ENCODE measurements around the gene XPOT. TPM values are rescaled to one million over a fixed set of nuclear protein-coding genes. Genes with fewer than 3 reads are reported as not detected.
A peak's percentile ranks its signal among the peaks of the same experiment; 100 is the strongest.

The XPOT gene
- total RNA-seq, 2 experiments from 2014 or later, result 39.6 to 40.0 TPM

DNA sequence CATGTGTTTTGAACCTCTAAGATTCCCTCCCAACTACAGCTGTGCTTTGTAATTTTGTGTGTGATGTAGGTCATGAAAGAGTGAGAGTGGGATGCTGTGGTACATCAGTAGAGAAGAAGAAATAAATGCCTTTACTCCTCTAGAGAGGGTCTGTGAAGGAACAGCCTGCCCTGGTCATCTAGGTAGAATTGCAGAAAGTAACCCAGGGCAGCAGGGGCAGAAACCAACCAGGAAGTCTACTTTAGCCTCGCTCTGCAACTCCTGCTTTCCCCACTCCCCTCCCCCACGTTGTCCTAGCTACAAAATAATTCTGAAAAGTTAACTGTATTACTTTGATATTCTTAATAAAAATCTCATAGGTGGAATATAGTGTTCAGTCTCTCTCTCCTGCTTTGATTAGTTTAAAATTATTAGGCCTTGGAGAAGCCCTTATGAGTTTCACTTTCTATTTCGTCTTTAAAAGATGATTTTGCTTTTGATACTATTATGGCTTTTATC, 55.3 kb downstream of the XPOT start:
- POLR2A ChIA-PET, result no interaction called here
- DNase-seq (peak in 3 of 14 experiments; percentile 43 to 55 (median 54)), ATAC-seq (ENCODE audit: poor library complexity) (peak; percentile 51)
- H3K4me3 ChIP-seq (ENCODE audit: low read length), result peak overlapping the region; percentile 59
- Mint-ChIP-seq H3K27ac (peak overlapping the region; percentile 91), H3K4me3 (peak overlapping the region; percentile 90), H3K9me3 (no peaks in the 10 kb centered on the region), H3K36me3 (ENCODE audit: low read depth) (peaks cover 21% of the 10 kb centered on the region), H3K4me1 (ENCODE audit: low read depth) (peaks cover 44% of the 10 kb centered on the region), H3K27me3 (no peaks in the 10 kb centered on the region)
- H3K4me1 ChIP-seq (ENCODE audit: insufficient read depth, low read length), result peaks cover 22% of the 10 kb centered on the region
- intact Hi-C loops (cut with DNase I, micrococcal nuclease), result loop anchor here (5.0 to 10.0 kb wide), 3 partner anchors 148 to 298 kb away; partner anchors contain the start of gene GNS (in 1 of the 2)
- H3K36me3 ChIP-seq (ENCODE audit: insufficient read depth, low read length), result peaks cover 4% of the 10 kb centered on the region
- TF ChIP-seq, protein P1, sequence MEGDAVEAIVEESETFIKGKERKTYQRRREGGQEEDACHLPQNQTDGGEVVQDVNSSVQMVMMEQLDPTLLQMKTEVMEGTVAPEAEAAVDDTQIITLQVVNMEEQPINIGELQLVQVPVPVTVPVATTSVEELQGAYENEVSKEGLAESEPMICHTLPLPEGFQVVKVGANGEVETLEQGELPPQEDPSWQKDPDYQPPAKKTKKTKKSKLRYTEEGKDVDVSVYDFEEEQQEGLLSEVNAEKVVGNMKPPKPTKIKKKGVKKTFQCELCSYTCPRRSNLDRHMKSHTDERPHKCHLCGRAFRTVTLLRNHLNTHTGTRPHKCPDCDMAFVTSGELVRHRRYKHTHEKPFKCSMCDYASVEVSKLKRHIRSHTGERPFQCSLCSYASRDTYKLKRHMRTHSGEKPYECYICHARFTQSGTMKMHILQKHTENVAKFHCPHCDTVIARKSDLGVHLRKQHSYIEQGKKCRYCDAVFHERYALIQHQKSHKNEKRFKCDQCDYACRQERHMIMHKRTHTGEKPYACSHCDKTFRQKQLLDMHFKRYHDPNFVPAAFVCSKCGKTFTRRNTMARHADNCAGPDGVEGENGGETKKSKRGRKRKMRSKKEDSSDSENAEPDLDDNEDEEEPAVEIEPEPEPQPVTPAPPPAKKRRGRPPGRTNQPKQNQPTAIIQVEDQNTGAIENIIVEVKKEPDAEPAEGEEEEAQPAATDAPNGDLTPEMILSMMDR (IDR thresholded peaks at IDR 0.05), result no peak
- CTCF ChIA-PET, result interaction anchor here (1.3 to 1.6 kb wide), 2 partner anchors 10 to 15 kb away, joined by 4 to 5 read pairs; no protein-coding TSS in a partner anchor
- H3K27me3 ChIP-seq (ENCODE audit: control insufficient read depth in 1 of 2, insufficient read depth in 2 of 2, low read length in 2 of 2), result no peaks in the 10 kb centered on the region
- H3K27ac ChIP-seq (ENCODE audit: low read depth in 1 of 2, low read length in 2 of 2), result peak overlapping the region; percentile 54 to 77
- H3K9me3 ChIP-seq (ENCODE audit: control insufficient read depth in 1 of 2, insufficient read depth in 1 of 2, low read length in 2 of 2), result no peaks in the 10 kb centered on the region

DNA sequence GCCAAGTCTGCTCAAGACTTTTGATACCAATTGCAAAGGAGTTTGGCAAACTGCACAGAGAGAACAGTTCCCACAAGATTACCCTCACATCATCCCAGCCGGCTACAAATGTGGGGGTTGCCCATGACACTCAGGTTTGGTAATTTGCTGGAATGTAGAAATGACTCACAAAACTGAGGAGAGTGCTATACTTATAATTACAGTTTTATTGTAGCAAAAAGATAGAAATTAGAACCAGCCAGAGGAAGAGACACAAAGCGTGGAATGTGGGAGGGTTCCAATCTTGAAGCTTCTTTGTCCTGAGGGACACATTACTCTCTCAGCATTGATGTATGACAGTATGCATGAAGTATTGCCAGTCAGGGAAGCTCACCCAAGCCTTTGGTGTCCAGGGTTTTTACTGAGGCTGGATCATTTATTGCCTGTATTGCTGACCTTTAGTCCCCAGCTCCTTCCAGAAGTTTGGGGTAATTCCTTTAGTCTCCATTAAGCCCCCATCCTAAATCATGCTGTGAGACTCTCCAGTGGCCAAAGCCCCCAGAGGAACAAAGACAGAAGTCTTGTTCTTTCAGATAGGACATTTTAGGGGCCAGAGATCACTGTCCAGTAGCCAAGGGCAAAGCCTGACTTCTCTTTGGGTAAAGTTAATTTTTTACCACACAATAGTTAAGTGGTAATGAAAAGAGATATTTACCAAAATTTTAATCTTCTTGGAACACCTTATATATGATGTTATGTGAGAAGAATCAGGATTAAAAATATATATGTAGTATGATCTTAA, 57.6 kb downstream of the XPOT start:
- no peak overlapping the region for H3K27ac Mint-ChIP-seq
- DNase-seq (no peak), ATAC-seq (ENCODE audit: poor library complexity) (no peak)
- no peaks in the 10 kb centered on the region for H3K9me3 ChIP-seq (ENCODE audit: control insufficient read depth in 1 of 2, insufficient read depth in 1 of 2, low read length in 2 of 2)
- CTCF ChIA-PET, result no interaction called here
- no peak overlapping the region for H3K27ac ChIP-seq (ENCODE audit: low read depth in 1 of 2, low read length in 2 of 2)
- H3K4me1 Mint-ChIP-seq (ENCODE audit: low read depth), result peaks cover 31% of the 10 kb centered on the region
- H3K4me3 Mint-ChIP-seq, result no peak overlapping the region
- POLR2A ChIA-PET, result no interaction called here
- H3K27me3 Mint-ChIP-seq, result no peaks in the 10 kb centered on the region
- TF ChIP-seq, protein P1 (IDR thresholded peaks at IDR 0.05), result no peak
- H3K27me3 ChIP-seq (ENCODE audit: control insufficient read depth in 1 of 2, insufficient read depth in 2 of 2, low read length in 2 of 2), result no peaks in the 10 kb centered on the region
- peaks cover 26% of the 10 kb centered on the region for H3K36me3 ChIP-seq (ENCODE audit: insufficient read depth, low read length)
- H3K36me3 Mint-ChIP-seq (ENCODE audit: low read depth), result peaks cover 36% of the 10 kb centered on the region
- intact Hi-C loops (cut with DNase I, micrococcal nuclease), result no loop called here
- H3K4me1 ChIP-seq (ENCODE audit: insufficient read depth, low read length), result peaks cover 10% of the 10 kb centered on the region
- no peak overlapping the region for H3K4me3 ChIP-seq (ENCODE audit: low read length)
- no peaks in the 10 kb centered on the region for H3K9me3 Mint-ChIP-seq

DNA sequence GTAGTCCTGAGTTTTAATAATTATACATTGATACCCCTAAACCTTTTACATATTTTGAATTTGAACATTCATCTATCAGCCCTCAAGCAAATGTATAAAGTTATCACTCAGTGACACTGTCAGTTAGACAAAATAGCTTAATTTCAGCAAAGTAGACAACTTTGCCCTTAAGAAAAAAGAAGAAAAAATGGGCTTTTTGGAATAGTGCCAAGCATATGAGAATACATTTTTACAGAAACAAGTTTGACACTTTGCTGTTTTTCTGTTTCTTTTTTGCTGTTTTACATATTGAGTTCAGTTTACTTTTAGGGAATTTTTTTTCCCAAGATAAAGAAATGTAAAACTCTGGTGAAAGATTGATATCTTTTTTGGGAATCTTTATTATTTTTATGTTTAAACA, 62.0 kb downstream of the XPOT start:
- Mint-ChIP-seq H3K27ac (no peak overlapping the region), H3K36me3 (ENCODE audit: low read depth) (peaks cover 41% of the 10 kb centered on the region), H3K4me3 (no peak overlapping the region), H3K4me1 (ENCODE audit: low read depth) (no peaks in the 10 kb centered on the region), H3K9me3 (no peaks in the 10 kb centered on the region), H3K27me3 (no peaks in the 10 kb centered on the region)
- Histone ChIP-seq H3K27ac (ENCODE audit: low read depth in 1 of 2, low read length in 2 of 2) (no peak overlapping the region), H3K36me3 (ENCODE audit: insufficient read depth, low read length) (peaks cover 49% of the 10 kb centered on the region), H3K4me3 (ENCODE audit: low read length) (no peak overlapping the region), H3K9me3 (ENCODE audit: control insufficient read depth in 1 of 2, insufficient read depth in 1 of 2, low read length in 2 of 2) (no peaks in the 10 kb centered on the region), H3K4me1 (ENCODE audit: insufficient read depth, low read length) (no peaks in the 10 kb centered on the region), H3K27me3 (ENCODE audit: control insufficient read depth in 1 of 2, insufficient read depth in 2 of 2, low read length in 2 of 2) (no peaks in the 10 kb centered on the region)
- DNase-seq (no peak), ATAC-seq (ENCODE audit: poor library complexity) (no peak)
- TF ChIP-seq, protein P1 (IDR thresholded peaks at IDR 0.05), result no peak
- CTCF ChIA-PET, result no interaction called here
- POLR2A ChIA-PET, result interaction anchor here (0.6 kb wide), 1 partner anchor 248 kb away, joined by 3 read pairs; no protein-coding TSS in a partner anchor
- intact Hi-C loops (cut with DNase I, micrococcal nuclease), result no loop called here
